Mucosa of rectum (tissue), 2 donors: Measurements from ENCODE around the gene TRMO.

Source experiments
- H3K27ac ChIP-seq, 2 donors: one replicate each; pipeline ENCODE4 v1.7.0; 2013; ENCODE audit warnings: inconsistent platforms in 2 of 2, low read depth in 2 of 2, low read length in 2 of 2
- H3K27me3 ChIP-seq, 2 donors: one replicate each; pipeline ENCODE4 v1.7.0; 2013; ENCODE audit warnings: low read length in 2 of 2; ENCODE audit not compliant: control insufficient read depth in 2 of 2, insufficient read depth in 2 of 2
- H3K36me3 ChIP-seq, 2 donors: one replicate each; pipeline ENCODE4 v1.7.0; 2013; ENCODE audit warnings: low read length in 2 of 2; ENCODE audit not compliant: control insufficient read depth in 2 of 2, insufficient read depth in 2 of 2
- H3K4me1 ChIP-seq, 2 donors: one replicate each; pipeline ENCODE4 v1.7.0; 2013; ENCODE audit warnings: low read length in 2 of 2, mild to moderate bottlenecking in 1 of 2; ENCODE audit not compliant: control insufficient read depth in 2 of 2, insufficient read depth in 2 of 2
- H3K4me3 ChIP-seq, 2 donors: one replicate each; pipeline ENCODE4 v1.7.0; 2013; ENCODE audit warnings: low read length in 2 of 2
- H3K9ac ChIP-seq, 2 donors: one replicate each; pipeline ENCODE4 v1.7.0; 2013; ENCODE audit warnings: low read length in 2 of 2, low read depth in 1 of 2, mild to moderate bottlenecking in 1 of 2
- H3K9me3 ChIP-seq, 2 donors: one replicate each; pipeline ENCODE4 v1.7.0; 2013; ENCODE audit warnings: low read length in 2 of 2; ENCODE audit not compliant: control insufficient read depth in 2 of 2
- donor health status: healthy.
- donor health status: Normal muscosa, but diverticular disease.

The TRMO gene

DNA sequence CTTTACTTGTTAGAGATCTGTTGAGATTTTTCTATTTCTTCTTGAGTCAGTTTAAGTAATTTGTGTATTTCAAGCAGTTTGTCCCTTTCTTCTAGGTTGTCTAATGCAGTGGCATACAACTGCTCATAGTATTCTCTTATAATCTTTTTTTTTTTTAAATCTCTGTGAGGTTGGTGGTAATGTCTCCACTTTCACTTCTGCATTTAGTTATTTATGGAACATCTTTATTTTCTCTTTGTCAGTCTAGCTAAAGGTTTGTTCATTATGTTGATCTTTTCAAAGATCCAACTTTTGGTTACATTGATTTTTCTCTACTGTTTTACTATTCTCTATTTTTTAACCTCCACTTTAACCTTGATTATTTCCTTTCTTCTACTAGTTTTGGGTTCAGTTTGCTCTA, 55.5 kb downstream of the TRMO start:
- Histone ChIP-seq H3K9ac (no peak overlapping the region), H3K9me3 (peaks cover 0 to 7% of the 10 kb centered on the region in 2 donors), H3K4me3 (no peak overlapping the region), H3K36me3 (no peaks in the 10 kb centered on the region), H3K27ac (no peak overlapping the region), H3K27me3 (peaks cover 0 to 3% of the 10 kb centered on the region in 2 donors), H3K4me1 (no peaks in the 10 kb centered on the region)

DNA sequence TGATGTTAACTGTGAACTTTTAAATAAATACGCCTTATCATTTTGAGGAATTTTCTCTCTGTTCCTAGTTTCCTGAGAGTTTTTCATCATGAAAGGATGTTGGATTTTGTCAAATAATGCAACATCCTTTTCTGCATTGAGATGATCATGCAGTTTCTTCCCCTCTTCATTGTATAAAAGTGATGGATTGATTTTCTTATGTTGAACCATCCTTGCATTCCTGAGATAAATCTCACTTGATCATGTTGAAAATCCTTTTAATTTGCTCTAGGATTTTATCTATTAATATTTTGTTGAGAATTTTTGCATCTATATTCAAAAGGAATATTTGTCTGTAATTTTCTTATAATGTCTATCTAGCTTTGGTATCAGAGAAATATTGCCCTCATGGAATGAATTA, 56.0 kb downstream of the TRMO start:
- H3K27me3 ChIP-seq = peaks cover 0 to 3% of the 10 kb centered on the region in 2 donors
- H3K4me3 ChIP-seq = no peak overlapping the region

DNA sequence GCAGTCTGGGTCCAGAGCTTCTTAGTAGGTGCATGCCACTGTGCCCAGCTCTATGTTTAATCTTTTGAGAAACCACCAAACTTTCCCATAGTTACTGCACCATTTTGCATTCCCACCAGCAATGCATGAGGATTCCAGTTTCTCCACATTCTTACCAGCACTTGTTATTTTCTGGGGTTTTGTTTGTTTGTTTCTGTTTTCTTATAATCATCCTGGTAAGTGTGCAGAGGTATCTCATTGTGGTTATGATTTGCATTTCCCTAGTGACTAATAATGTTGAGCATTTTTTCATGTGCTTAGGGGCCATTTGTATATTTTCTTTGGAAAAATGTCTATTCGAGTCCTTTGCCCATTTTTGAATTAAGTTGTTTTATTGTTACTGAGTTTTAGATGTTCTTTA, 57.9 kb downstream of the TRMO start:
- no peaks in the 10 kb centered on the region for H3K36me3 ChIP-seq
- H3K9me3 ChIP-seq = peaks cover 0 to 7% of the 10 kb centered on the region in 2 donors
- H3K27me3 ChIP-seq = peaks cover 13 to 20% of the 10 kb centered on the region in 2 donors
- H3K4me3 ChIP-seq = no peak overlapping the region
- no peaks in the 10 kb centered on the region for H3K4me1 ChIP-seq
- no peak overlapping the region for H3K9ac ChIP-seq
- H3K27ac ChIP-seq = no peak overlapping the region

More for the DNA sequence above, 56.0 kb downstream of the TRMO start:
- no peak overlapping the region for H3K9ac ChIP-seq
- peaks cover 0 to 7% of the 10 kb centered on the region in 2 donors for H3K9me3 ChIP-seq
- H3K4me1 ChIP-seq = no peaks in the 10 kb centered on the region
- no peaks in the 10 kb centered on the region for H3K36me3 ChIP-seq
- H3K27ac ChIP-seq = no peak overlapping the region

DNA sequence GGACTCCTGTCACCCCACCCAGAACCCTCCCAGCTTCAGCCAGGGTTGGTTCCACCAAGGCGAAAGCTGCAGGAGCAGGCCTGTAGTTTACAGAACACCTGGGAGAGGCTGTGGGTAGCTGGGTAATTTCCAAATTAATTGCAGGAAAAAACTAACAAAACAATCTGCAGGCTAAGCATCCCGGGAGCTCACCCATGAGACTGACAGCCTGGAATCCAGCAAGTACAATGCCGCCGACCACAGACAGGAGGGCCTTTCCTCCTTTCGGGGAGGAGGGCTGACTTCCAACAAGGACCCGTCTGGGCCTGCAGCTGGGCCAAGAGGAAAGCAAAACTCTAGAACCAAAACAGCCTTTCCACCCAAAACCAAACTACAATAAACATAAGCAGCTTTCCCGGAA, 59.0 kb downstream of the TRMO start:
- no peaks in the 10 kb centered on the region for H3K36me3 ChIP-seq
- H3K27ac ChIP-seq = no peak overlapping the region
- no peak overlapping the region for H3K9ac ChIP-seq
- no peak overlapping the region for H3K4me3 ChIP-seq
- peaks cover 20 to 28% of the 10 kb centered on the region in 2 donors for H3K27me3 ChIP-seq
- peaks cover 0 to 7% of the 10 kb centered on the region in 2 donors for H3K9me3 ChIP-seq
- H3K4me1 ChIP-seq = no peaks in the 10 kb centered on the region

DNA sequence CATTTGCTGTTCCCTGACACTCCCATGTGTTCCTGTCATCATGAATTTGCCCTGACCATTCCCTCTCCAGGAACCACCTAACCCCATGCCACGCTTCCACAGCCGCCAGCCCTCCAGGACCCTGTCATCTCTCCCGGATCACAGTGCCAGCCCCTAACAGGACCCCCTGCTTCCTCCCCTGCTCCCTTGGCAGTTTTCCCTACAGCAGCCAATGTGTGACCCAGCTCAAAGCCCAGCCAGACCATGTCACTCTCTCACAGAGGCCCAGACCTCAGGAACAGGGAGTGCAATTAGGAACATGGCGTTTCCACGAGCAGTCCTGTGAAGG, 61.2 kb downstream of the TRMO start:
- Histone ChIP-seq H3K9me3 (peaks cover 0 to under 1% of the 10 kb centered on the region in 2 donors), H3K4me3 (no peak overlapping the region), H3K27ac (no peak overlapping the region), H3K27me3 (peaks cover 36 to 46% of the 10 kb centered on the region in 2 donors), H3K9ac (no peak overlapping the region), H3K36me3 (no peaks in the 10 kb centered on the region), H3K4me1 (no peaks in the 10 kb centered on the region)

DNA sequence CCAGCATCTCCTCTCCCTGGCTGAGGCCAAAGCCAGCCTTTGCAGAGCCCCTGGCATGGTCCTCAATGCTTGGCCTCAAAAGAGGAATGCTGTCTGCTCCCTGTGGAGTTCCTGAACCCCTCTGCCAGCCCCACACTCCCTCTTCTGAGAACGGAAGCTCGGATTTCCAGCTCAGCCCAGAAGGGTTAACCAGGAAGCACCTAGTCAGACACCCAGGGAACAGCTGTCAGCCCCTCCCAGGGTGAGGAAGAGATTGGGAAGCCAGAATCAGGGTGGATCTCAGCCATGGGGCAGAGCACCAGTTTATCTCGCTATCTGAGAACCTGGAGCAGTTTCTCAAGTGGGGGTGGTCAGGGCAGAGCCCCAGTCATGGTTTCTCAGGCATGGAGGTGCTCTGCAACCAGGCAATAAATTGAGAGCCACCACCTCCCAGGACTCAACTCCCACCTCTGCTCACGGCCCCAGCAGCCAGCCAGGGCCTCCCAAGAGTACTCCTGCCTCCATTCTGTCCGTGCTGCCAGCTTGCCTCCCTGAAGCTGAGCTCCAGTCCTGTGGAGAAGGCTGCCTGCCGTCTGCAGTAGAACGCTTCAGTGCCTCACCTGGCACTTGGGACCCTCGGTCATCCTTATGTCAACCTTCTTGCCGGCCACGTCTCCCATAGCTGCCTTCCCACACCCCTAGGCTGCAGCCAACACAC, 61.7 kb downstream of the TRMO start:
- Histone ChIP-seq H3K4me1 (no peaks in the 10 kb centered on the region), H3K9me3 (no peaks in the 10 kb centered on the region), H3K4me3 (no peak overlapping the region), H3K36me3 (no peaks in the 10 kb centered on the region), H3K27me3 (peaks cover 40 to 51% of the 10 kb centered on the region in 2 donors), H3K9ac (no peak overlapping the region), H3K27ac (no peak overlapping the region)

DNA sequence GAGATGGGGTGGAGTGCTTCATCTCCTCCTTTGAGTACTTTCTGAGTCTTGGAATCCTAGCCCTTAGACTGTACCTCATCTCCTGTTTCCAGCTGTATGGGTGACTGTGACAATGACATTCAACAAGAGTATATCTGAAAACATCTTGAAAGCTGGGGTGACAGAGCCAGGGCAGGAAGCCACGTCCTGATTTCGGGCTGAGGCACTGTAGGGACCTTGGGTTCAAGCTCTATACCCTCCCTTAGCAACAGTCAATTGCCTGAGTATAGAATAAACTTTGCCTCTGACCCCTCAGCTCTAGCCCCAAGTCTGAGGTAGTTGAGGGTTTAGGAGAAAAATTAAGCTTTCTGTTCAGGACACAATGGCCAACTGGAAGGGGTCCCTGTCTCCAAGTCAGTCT, 63.0 kb downstream of the TRMO start:
- no peak overlapping the region for H3K9ac ChIP-seq
- no peaks in the 10 kb centered on the region for H3K4me1 ChIP-seq
- no peak overlapping the region for H3K4me3 ChIP-seq
- H3K36me3 ChIP-seq = no peaks in the 10 kb centered on the region
- H3K9me3 ChIP-seq = no peaks in the 10 kb centered on the region
- no peak overlapping the region for H3K27ac ChIP-seq
- peaks cover 51 to 60% of the 10 kb centered on the region in 2 donors for H3K27me3 ChIP-seq

DNA sequence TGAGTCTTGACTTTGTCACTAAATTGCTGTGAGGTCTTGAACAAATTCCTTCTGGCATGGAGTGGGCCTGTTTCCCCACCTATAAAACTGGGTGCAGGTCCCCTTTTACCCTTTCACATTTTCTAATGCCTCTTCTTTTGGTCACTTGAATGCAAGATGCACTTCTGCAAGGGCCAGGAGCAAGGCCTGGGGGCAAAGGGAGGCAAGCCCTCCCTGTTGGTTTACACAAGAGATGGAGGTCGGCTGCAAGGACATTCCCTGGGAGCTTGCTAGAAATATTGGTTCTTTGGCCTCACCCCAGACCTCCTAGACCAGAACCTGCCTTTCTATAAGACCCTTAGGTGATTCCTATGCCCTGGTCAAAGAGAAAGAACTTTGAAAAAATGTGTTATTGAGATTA, 63.5 kb downstream of the TRMO start:
- H3K27ac ChIP-seq = no peak overlapping the region
- H3K4me3 ChIP-seq = no peak overlapping the region
- H3K4me1 ChIP-seq = no peaks in the 10 kb centered on the region
- H3K9ac ChIP-seq = no peak overlapping the region
- no peaks in the 10 kb centered on the region for H3K36me3 ChIP-seq
- no peaks in the 10 kb centered on the region for H3K9me3 ChIP-seq
- H3K27me3 ChIP-seq = peaks cover 51 to 60% of the 10 kb centered on the region in 2 donors

DNA sequence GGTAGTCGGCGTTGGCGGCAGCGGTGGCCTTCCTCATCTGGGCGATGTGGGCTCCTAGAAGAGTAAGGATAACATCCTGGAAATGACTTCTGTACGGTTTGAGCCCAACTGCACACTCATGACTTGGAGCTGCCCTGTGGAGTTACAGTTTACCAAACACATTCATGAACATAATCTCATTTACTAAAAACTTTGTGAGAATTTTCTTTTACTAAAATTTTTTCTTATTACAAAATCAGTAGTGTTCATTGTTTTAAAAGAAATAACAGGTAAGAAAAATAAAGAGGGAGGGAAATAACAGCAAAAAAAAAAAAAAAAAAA, 63.9 kb downstream of the TRMO start:
- no peak overlapping the region for H3K27ac ChIP-seq
- H3K36me3 ChIP-seq = no peaks in the 10 kb centered on the region
- peaks cover 0 to 1% of the 10 kb centered on the region in 2 donors for H3K4me1 ChIP-seq
- H3K4me3 ChIP-seq = no peak overlapping the region
- H3K9ac ChIP-seq = no peak overlapping the region
- no peaks in the 10 kb centered on the region for H3K9me3 ChIP-seq
- peaks cover 53 to 60% of the 10 kb centered on the region in 2 donors for H3K27me3 ChIP-seq

DNA sequence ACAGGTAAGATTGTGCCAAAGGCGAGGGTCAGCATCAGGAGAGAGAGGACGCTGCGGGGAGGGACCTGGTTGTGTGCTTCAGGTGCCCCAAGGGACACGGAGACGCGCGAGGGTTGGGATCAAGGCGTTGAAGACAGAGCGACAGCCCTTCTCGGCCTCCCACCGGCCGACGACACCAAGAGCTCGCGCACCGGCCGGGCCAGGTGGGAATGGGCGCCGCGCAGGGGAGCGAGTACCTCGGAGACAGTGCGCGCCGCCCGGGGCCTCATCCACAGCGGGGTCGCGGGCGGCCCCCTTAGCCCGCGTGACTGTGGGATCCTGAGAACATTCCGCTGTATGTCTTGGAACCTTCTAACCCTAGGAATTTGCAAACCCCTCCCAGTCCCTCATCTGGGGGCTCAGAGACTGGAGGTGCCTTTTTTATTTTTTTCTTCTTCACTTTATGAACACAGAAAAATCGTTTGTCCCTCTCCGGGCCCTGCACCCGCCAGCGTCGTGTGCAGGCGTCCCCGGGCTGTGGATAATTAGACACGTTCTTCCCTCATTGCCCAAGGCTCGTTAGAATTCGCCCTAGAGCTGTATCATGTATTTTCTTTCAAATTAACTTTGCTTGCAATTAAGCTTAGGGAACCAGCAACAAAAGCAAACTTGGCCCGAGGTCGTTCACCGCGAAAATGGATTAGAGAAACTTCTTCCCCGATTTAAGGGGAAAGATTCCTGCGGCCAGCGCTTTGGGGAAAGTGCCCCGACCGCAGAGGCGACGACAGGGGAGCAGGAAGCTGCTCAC, 64.5 kb downstream of the TRMO start:
- peaks cover 56 to 63% of the 10 kb centered on the region in 2 donors for H3K27me3 ChIP-seq
- peaks cover 0 to 4% of the 10 kb centered on the region in 2 donors for H3K4me1 ChIP-seq
- no peaks in the 10 kb centered on the region for H3K36me3 ChIP-seq
- no peaks in the 10 kb centered on the region for H3K9me3 ChIP-seq
- H3K27ac ChIP-seq = no peak overlapping the region
- no peak overlapping the region for H3K4me3 ChIP-seq
- H3K9ac ChIP-seq = no peak overlapping the region
